Activated naive CD8-positive, alpha-beta T cell treated with anti-CD3 and anti-CD28 coated beads, Interleukin-2, amount 10 ng/mL, durations not matched to agents 7 days and 5 days (primary cell): ENCODE results near the gene CDC14B. TPM values are rescaled to one million over a fixed set of nuclear protein-coding genes. Genes with fewer than 3 reads are reported as not detected.

Source experiments
- ATAC-seq: fragments of 150-1000 bp; cut with Tn5 transposase; one replicate; pipeline ENCODE4 v1.10.0; 2021; ENCODE audit warnings: low read depth, moderate library complexity
- POLR2A ChIA-PET: fragments of 350-600 bp; sonication (Branson Sonifier 250); formaldehyde crosslinking; loops from one replicate; lab custom pipeline; 2021; ENCODE audit warnings: antibody characterized with exemption; lab: Charles Lee
- DNase-seq: peaks from one replicate; pipeline ENCODE4 v3.0.0; 2021
- H3K27ac Mint-ChIP-seq: one replicate; pipeline ENCODE4 v1.8.0; 2022; ENCODE audit warnings: mild to moderate bottlenecking, mixed read lengths
- H3K27me3 Mint-ChIP-seq: one replicate; pipeline ENCODE4 v1.8.0; 2022; ENCODE audit warnings: mild to moderate bottlenecking, moderate library complexity, mixed read lengths
- H3K36me3 Mint-ChIP-seq: one replicate; pipeline ENCODE4 v1.8.0; 2021; ENCODE audit warnings: mild to moderate bottlenecking, mixed read lengths
- H3K4me1 Mint-ChIP-seq: one replicate; pipeline ENCODE4 v1.8.0; 2021; ENCODE audit warnings: mixed read lengths
- H3K4me3 Mint-ChIP-seq: one replicate; pipeline ENCODE4 v1.8.0; 2022; ENCODE audit warnings: mild to moderate bottlenecking, moderate library complexity, mixed read lengths
- H3K9me3 Mint-ChIP-seq: one replicate; pipeline ENCODE4 v1.8.0; 2021; ENCODE audit warnings: mixed read lengths
- total RNA-seq, 2 experiments: library from RNA; stranded (reverse); gene quantifications; one replicate each; pipeline ENCODE4 v1.2.3, GENCODE V29; 2021

Gene CDC14B
- total RNA-seq, 2 experiments from 2014 or later = 4.9 to 6.4 TPM

GRCh38 chr9:96460470-96460869, 159.2 kb downstream of the CDC14B start:
- ATAC-seq = no peak
- POLR2A ChIA-PET = no interaction called here
- no peak for DNase-seq
- Mint-ChIP-seq H3K4me3 (no peak overlapping the region), H3K27ac (no peak overlapping the region), H3K4me1 (no peaks in the 10 kb centered on the region), H3K27me3 (no peaks in the 10 kb centered on the region), H3K36me3 (peaks cover 3% of the 10 kb centered on the region), H3K9me3 (no peaks in the 10 kb centered on the region)

- no peak for ATAC-seq
- POLR2A ChIA-PET = no interaction called here
- Mint-ChIP-seq H3K27me3 (no peaks in the 10 kb centered on the region), H3K36me3 (peaks cover 3% of the 10 kb centered on the region), H3K4me1 (no peaks in the 10 kb centered on the region), H3K27ac (no peak overlapping the region), H3K9me3 (no peaks in the 10 kb centered on the region), H3K4me3 (no peak overlapping the region)
- no peak for DNase-seq
These were observed 160.2 kb downstream of the CDC14B start for GRCh38 chr9:96459268-96460007.

- Mint-ChIP-seq H3K36me3 (peaks cover 3% of the 10 kb centered on the region), H3K4me3 (no peak overlapping the region), H3K27me3 (no peaks in the 10 kb centered on the region), H3K4me1 (no peaks in the 10 kb centered on the region), H3K27ac (no peak overlapping the region), H3K9me3 (no peaks in the 10 kb centered on the region)
- ATAC-seq (no peak), DNase-seq (no peak)
- POLR2A ChIA-PET = interaction anchor here (0.7 kb wide), 1 partner anchor 504 kb away, joined by 3 read pairs; no protein-coding TSS in a partner anchor
These were observed 161.4 kb downstream of the CDC14B start for GRCh38 chr9:96458226-96458625.

GRCh38 chr9:96457266-96457665, 162.4 kb downstream of the CDC14B start:
- Mint-ChIP-seq H3K4me1 (peaks cover 2% of the 10 kb centered on the region), H3K27ac (no peak overlapping the region), H3K27me3 (no peaks in the 10 kb centered on the region), H3K36me3 (peaks cover 3% of the 10 kb centered on the region), H3K4me3 (no peak overlapping the region), H3K9me3 (no peaks in the 10 kb centered on the region)
- ATAC-seq (no peak), DNase-seq (no peak)
- POLR2A ChIA-PET = no interaction called here

GRCh38 chr9:96453625-96454024, 166.0 kb downstream of the CDC14B start:
- peaks cover 9% of the 10 kb centered on the region for H3K27me3 Mint-ChIP-seq
- H3K4me1 Mint-ChIP-seq = peaks cover 12% of the 10 kb centered on the region
- POLR2A ChIA-PET = no interaction called here
- H3K4me3 Mint-ChIP-seq = no peak overlapping the region
- no peak overlapping the region for H3K27ac Mint-ChIP-seq
- ATAC-seq (no peak), DNase-seq (no peak)
- no peaks in the 10 kb centered on the region for H3K9me3 Mint-ChIP-seq
- peaks cover 2% of the 10 kb centered on the region for H3K36me3 Mint-ChIP-seq

GRCh38 chr9:96450613-96451528, 168.8 kb downstream of the CDC14B start:
- ATAC-seq = no peak
- POLR2A ChIA-PET = interaction anchor here (1.0 to 2.6 kb wide), 2 partner anchors 32 to 34 kb away, joined by 3 to 16 read pairs; partner anchors contain the start of gene ZNF367
- Mint-ChIP-seq H3K36me3 (no peaks in the 10 kb centered on the region), H3K27me3 (peaks cover 24% of the 10 kb centered on the region), H3K4me1 (peaks cover 12% of the 10 kb centered on the region), H3K27ac (peak overlapping the region; percentile 73), H3K4me3 (peak overlapping the region; percentile 84), H3K9me3 (no peaks in the 10 kb centered on the region)
- peak; percentile 37 for DNase-seq

Other genes starting within 250 kb of the CDC14B start
- 10 to 100 TPM; 13.1 to 16.2 TPM for gene SLC35D2, start 236.1 kb downstream of the CDC14B start, total RNA-seq
- 10 to 100 TPM; 26.0 to 27.3 TPM for gene ZNF367, start 201.5 kb downstream of the CDC14B start, total RNA-seq
- gene HABP4, start 169.7 kb downstream of the CDC14B start, total RNA-seq = 10 to 100 TPM; 11.4 to 11.8 TPM
- 1 to 10 TPM; 5.3 to 6.2 TPM for gene PRXL2C, start 35.5 kb upstream of the CDC14B start, total RNA-seq
- 10 to 100 TPM; 18.3 to 19.1 TPM for gene ZNF510, start 158.2 kb upstream of the CDC14B start, total RNA-seq
- gene ZNF782, start 234.7 kb upstream of the CDC14B start, total RNA-seq = 1 to 10 TPM; 5.4 to 6.2 TPM